Measurements from ENCODE around the gene SULT4A1. TPM values are rescaled to one million over a fixed set of nuclear protein-coding genes. Genes with fewer than 3 reads are reported as not detected.

Gene SULT4A1
- total and polyA plus RNA-seq, 2 of the 4 experiments (the other 2 are of a cell fraction) = 1.1 to 5.2 TPM

GRCh38 chr22:43824724-43825420 is 37.4 kb downstream of the SULT4A1 start:
- H3K27ac ChIP-seq (ENCODE audit: insufficient read depth, low read length) = no peak overlapping the region
- H4K8ac ChIP-seq (ENCODE audit: low read depth in 2 of 2, low read length in 2 of 2) = no peak overlapping the region
- DNase-seq (no peak), ATAC-seq (ENCODE audit: low read depth) (no peak)
- no peak overlapping the region for H2BK120ac ChIP-seq (ENCODE audit: low read depth, low read length)
- no peaks in the 10 kb centered on the region for H3K79me1 ChIP-seq (ENCODE audit: low read depth in 1 of 2, low read length in 2 of 2)
- H3K4me2 ChIP-seq (ENCODE audit: low read depth, low read length) = no peak overlapping the region
- no peaks in the 10 kb centered on the region for H3K36me3 ChIP-seq (ENCODE audit: control insufficient read depth, insufficient read depth, low read length)
- no peaks in the 10 kb centered on the region; the same call in 1 of the 2 replicates for H4K20me1 ChIP-seq (ENCODE audit: insufficient read depth, low read length)
- no peak overlapping the region for H3K4me3 ChIP-seq (ENCODE audit: insufficient read depth, low read depth, low read length)
- H3K9ac ChIP-seq (ENCODE audit: low read depth, low read length) = no peak overlapping the region
- H3K9me3 ChIP-seq (ENCODE audit: control insufficient read depth, insufficient read depth, low read length) = no peaks in the 10 kb centered on the region
- no peaks in the 10 kb centered on the region for H3K27me3 ChIP-seq (ENCODE audit: control insufficient read depth, insufficient read depth, low read length)
- no peak overlapping the region for H3K4ac ChIP-seq (ENCODE audit: low read depth, low read length)
- ChIA-PET POLR2A (ENCODE audit: unreplicated experiment) (no interaction called here), CTCF (interaction anchor here (1.2 kb wide), 1 partner anchor 439 kb away, joined by 3 read pairs; no protein-coding TSS in a partner anchor)
- no peak overlapping the region for H4K5ac ChIP-seq (ENCODE audit: low read depth, low read length)
- no TSS peak for BruUV-seq (replicated peaks)
- H3K18ac ChIP-seq (ENCODE audit: low read depth, low read length) = no peak overlapping the region
- no peak overlapping the region for H3K14ac ChIP-seq (replicated peaks; ENCODE audit: low read depth, low read length)
- H2BK5ac ChIP-seq (ENCODE audit: low read depth, low read length, poor library complexity, severe bottlenecking) = no peak overlapping the region
- no peak overlapping the region for H3K23ac ChIP-seq (ENCODE audit: low read depth, low read length)
- H2AFZ ChIP-seq (replicated peaks; ENCODE audit: low read length, poor library complexity) = no peak overlapping the region
- TF ChIP-seq MAZ (IDR thresholded peaks at IDR 0.05; ENCODE audit: borderline replicate concordance, low read depth, low read length) = no peak
- TF ChIP-seq CHD1 (IDR thresholded peaks at IDR 0.05; ENCODE audit: low read depth, low read length) = no peak
- TF ChIP-seq ELK1 (IDR thresholded peaks at IDR 0.05; ENCODE audit: borderline replicate concordance, low read depth, low read length) = no peak
- H4K91ac ChIP-seq (ENCODE audit: insufficient read depth, low read depth, low read length) = no peak overlapping the region
- H2BK20ac ChIP-seq (ENCODE audit: low read depth, low read length) = no peak overlapping the region
- no peak overlapping the region for H3K56ac ChIP-seq (ENCODE audit: extremely low read depth, insufficient read depth, low read length)
- H2AK5ac ChIP-seq (ENCODE audit: low read depth, low read length) = no peak overlapping the region
- 88% methylated on average over 7 of the region's 26 CpGs; no CpG with 5 or more reads in 1 of the 2 experiments for WGBS, 2 experiments (ENCODE audit: extremely low coverage in 2 of 2, insufficient read length in 1 of 2)
- H2BK15ac ChIP-seq (ENCODE audit: low read depth, low read length) = no peak overlapping the region
- 0 out of 2 replicates have a peak, but pooled peaks cover 7% of the 10 kb centered on the region for H3K9me1 ChIP-seq (ENCODE audit: insufficient read depth, low read length)
- dilution Hi-C loops (cut with HindIII; ENCODE audit: low sequenced_read_pairs, unreplicated experiment) (no loop called here), intact Hi-C loops (cut with micrococcal nuclease) (no loop called here), in situ Hi-C loops (cut with MboI; ENCODE audit: low sequenced_read_pairs) (no loop called here)
- peaks cover 31% of the 10 kb centered on the region for H3K4me1 ChIP-seq (ENCODE audit: control insufficient read depth, insufficient read depth, low read length)
- H2AK9ac ChIP-seq (replicated peaks; ENCODE audit: low read depth, low read length, poor library complexity) = no peak overlapping the region
